ENCODE data around the gene ZNF730. TPM values are rescaled to one million over a fixed set of nuclear protein-coding genes. Genes with fewer than 3 reads are reported as not detected.

Gene ZNF730
- polyA plus RNA-seq, 1 of the 3 experiments (the other 2 are of a cell fraction), result 0.30 TPM

DNA sequence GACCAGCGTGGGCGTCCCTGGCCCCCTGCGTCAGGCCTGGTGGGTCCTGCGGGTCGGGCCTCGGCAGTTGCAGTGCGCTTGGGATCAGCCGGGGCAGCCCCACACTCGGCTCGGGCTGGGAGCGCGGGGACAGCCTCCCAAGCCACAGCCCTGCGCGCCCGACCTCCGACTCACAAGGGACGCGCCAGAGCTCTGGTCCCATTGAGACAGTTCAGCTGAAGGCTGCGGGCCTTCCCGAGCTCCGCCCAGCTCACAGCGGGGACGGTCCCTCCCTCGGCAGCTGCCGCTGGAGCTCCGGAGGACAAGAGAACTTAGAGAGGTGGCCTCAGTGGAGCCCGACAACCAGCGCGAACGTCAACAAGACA is 45.7 kb upstream of the ZNF730 start:
- peak overlapping the region; percentile 34 for H3K4me2 ChIP-seq
- no peaks in the 10 kb centered on the region for H3K36me3 ChIP-seq (replicated peaks in 1 of 2; ENCODE audit: control insufficient read depth in 1 of 2, insufficient read depth in 2 of 2, low read length in 1 of 2)
- H3K27ac ChIP-seq (ENCODE audit: low read depth in 2 of 2, low read length in 1 of 2), result no peak overlapping the region; a peak in 1 of 4 replicates
- 0 out of 2 replicates have a peak overlapping the region, but pooled peaks have one; percentile 20 for H2AFZ ChIP-seq (ENCODE audit: low read depth)
- ChIA-PET POLR2A (no interaction called here), CTCF (interaction anchor here (0.5 to 1.9 kb wide), 5 partner anchors 13 to 840 kb away, joined by 3 to 6 read pairs (median 4); no protein-coding TSS in a partner anchor)
- H3K79me2 ChIP-seq (ENCODE audit: insufficient read depth), result peaks cover 5% of the 10 kb centered on the region; the same call in 1 of the 2 replicates
- peak overlapping the region; percentile 41 to 49; a peak in 3 of 4 replicates for H3K4me3 ChIP-seq (ENCODE audit: low read depth in 2 of 2, low read length in 1 of 2)
- H3K4me1 ChIP-seq (ENCODE audit: control insufficient read depth in 1 of 2, insufficient read depth in 2 of 2, low read depth in 1 of 2, low read length in 1 of 2), result no peaks in the 10 kb centered on the region; a peak in 1 of 4 replicates
- H4K20me1 ChIP-seq (ENCODE audit: insufficient read depth), result no peaks in the 10 kb centered on the region
- no peaks in the 10 kb centered on the region for H3K27me3 ChIP-seq (ENCODE audit: insufficient read depth)
- no peak overlapping the region for H3K9ac ChIP-seq
- DNase-seq, result peak; percentile 66
- no peaks in the 10 kb centered on the region for H3K9me3 ChIP-seq
- peaks cover 4% of the 10 kb centered on the region for H3F3A ChIP-seq (replicated peaks; ENCODE audit: insufficient read depth)
- no peaks in the 10 kb centered on the region for H3K9me2 ChIP-seq
- TF ChIP-seq FOSL2 (IDR thresholded peaks at IDR 0.05; ENCODE audit: borderline replicate concordance, low read depth), result no peak
- no peak for TF ChIP-seq SMC3 (IDR thresholded peaks at IDR 0.05; ENCODE audit: low read depth, low read length)
- no peak for TF ChIP-seq GATA2 (CRISPR knock-in tag; IDR thresholded peaks at IDR 0.05)
- no peak for TF ChIP-seq TCF12 (IDR thresholded peaks at IDR 0.05)
- no peak for TF ChIP-seq EZH2phosphoT487 (IDR thresholded peaks at IDR 0.05; ENCODE audit: borderline replicate concordance, low read depth)
- no peak for TF ChIP-seq RCOR1 (IDR thresholded peaks at IDR 0.05; ENCODE audit: low read length)
- no peak for TF ChIP-seq FOXM1 (IDR thresholded peaks at IDR 0.05; ENCODE audit: low read depth)
- TF ChIP-seq, protein P1, sequence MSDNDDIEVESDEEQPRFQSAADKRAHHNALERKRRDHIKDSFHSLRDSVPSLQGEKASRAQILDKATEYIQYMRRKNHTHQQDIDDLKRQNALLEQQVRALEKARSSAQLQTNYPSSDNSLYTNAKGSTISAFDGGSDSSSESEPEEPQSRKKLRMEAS (IDR thresholded peaks at IDR 0.05; ENCODE audit: low read depth), result no peak
- TF ChIP-seq RXRA (IDR thresholded peaks at IDR 0.05; ENCODE audit: borderline replicate concordance, low read depth), result no peak
- no peak for TF ChIP-seq NRF1 (IDR thresholded peaks at IDR 0.05; ENCODE audit: low read depth, low read length)
- no peak for TF ChIP-seq POLR2AphosphoS5 (IDR thresholded peaks at IDR 0.05; ENCODE audit: low read depth, low read length)
- TF ChIP-seq RAD21 (IDR thresholded peaks at IDR 0.05; ENCODE audit: low read length), result no peak
- no peak for TF ChIP-seq RFX5 (IDR thresholded peaks at IDR 0.05; ENCODE audit: low read length)
- no peak for TF ChIP-seq ELF1 (IDR thresholded peaks at IDR 0.05)
- TF ChIP-seq MXI1 (IDR thresholded peaks at IDR 0.05; ENCODE audit: low read depth, low read length), result no peak
- no peak for TF ChIP-seq NFIC (IDR thresholded peaks at IDR 0.05; ENCODE audit: borderline replicate concordance)
- TF ChIP-seq, protein P2, sequence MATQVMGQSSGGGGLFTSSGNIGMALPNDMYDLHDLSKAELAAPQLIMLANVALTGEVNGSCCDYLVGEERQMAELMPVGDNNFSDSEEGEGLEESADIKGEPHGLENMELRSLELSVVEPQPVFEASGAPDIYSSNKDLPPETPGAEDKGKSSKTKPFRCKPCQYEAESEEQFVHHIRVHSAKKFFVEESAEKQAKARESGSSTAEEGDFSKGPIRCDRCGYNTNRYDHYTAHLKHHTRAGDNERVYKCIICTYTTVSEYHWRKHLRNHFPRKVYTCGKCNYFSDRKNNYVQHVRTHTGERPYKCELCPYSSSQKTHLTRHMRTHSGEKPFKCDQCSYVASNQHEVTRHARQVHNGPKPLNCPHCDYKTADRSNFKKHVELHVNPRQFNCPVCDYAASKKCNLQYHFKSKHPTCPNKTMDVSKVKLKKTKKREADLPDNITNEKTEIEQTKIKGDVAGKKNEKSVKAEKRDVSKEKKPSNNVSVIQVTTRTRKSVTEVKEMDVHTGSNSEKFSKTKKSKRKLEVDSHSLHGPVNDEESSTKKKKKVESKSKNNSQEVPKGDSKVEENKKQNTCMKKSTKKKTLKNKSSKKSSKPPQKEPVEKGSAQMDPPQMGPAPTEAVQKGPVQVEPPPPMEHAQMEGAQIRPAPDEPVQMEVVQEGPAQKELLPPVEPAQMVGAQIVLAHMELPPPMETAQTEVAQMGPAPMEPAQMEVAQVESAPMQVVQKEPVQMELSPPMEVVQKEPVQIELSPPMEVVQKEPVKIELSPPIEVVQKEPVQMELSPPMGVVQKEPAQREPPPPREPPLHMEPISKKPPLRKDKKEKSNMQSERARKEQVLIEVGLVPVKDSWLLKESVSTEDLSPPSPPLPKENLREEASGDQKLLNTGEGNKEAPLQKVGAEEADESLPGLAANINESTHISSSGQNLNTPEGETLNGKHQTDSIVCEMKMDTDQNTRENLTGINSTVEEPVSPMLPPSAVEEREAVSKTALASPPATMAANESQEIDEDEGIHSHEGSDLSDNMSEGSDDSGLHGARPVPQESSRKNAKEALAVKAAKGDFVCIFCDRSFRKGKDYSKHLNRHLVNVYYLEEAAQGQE (IDR thresholded peaks at IDR 0.05; ENCODE audit: low read depth, low read length), result no peak
- TF ChIP-seq, protein P3, sequence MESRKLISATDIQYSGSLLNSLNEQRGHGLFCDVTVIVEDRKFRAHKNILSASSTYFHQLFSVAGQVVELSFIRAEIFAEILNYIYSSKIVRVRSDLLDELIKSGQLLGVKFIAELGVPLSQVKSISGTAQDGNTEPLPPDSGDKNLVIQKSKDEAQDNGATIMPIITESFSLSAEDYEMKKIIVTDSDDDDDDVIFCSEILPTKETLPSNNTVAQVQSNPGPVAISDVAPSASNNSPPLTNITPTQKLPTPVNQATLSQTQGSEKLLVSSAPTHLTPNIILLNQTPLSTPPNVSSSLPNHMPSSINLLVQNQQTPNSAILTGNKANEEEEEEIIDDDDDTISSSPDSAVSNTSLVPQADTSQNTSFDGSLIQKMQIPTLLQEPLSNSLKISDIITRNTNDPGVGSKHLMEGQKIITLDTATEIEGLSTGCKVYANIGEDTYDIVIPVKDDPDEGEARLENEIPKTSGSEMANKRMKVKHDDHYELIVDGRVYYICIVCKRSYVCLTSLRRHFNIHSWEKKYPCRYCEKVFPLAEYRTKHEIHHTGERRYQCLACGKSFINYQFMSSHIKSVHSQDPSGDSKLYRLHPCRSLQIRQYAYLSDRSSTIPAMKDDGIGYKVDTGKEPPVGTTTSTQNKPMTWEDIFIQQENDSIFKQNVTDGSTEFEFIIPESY (IDR thresholded peaks at IDR 0.05; ENCODE audit: borderline replicate concordance, low read depth), result no peak
- 19% methylated on average over 15 of the region's 30 CpGs for WGBS (ENCODE audit: low lambda C conversion rate)

All from SK-N-SH (cell line).